Raji (cell line): ENCODE results near the gene CYP27C1.

Experiments used
- POLR2A ChIP-seq: IDR thresholded peaks from 2 replicates; pipeline ENCODE4 v1.6.1; 2011; ENCODE audit warnings: low read depth, low read length, control low read depth; ENCODE audit not compliant: insufficient read depth

Gene CYP27C1

DNA sequence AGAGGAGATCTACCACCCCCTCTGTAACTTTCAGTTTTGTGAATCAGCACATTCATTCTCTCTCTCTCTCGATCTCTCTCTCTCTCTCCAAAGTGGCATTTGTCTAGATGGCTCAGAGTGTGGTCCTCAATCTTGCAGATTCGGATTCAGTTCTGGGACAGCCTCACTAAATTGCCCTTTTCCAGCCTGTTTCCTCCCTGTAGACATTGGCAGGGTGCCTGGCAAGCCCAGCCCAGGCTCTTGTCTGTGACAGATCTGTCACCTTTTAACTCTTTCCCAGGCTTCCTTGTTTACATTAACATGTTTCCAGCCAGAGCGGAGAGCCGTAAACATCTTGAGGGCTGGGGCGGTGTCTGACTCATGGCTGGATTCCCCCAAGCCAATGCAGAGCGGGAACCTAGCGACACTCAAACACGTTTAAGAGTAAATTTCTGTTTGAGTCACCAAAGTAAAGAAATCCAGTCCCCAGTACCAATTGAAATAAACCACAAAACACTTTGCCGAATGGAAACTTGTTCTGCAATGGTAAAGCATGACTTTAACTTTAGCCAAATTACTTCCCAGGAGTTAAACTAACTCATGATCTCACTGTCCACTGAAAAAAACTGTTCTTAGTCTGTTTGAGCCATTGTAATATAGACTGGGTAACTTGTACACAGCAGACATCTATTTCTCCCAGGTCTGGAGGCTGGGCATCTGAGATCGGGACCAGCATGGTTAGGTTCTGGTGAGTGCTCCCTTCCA, 6.6 kb upstream of the CYP27C1 start:
- no peak for TF ChIP-seq POLR2A

DNA sequence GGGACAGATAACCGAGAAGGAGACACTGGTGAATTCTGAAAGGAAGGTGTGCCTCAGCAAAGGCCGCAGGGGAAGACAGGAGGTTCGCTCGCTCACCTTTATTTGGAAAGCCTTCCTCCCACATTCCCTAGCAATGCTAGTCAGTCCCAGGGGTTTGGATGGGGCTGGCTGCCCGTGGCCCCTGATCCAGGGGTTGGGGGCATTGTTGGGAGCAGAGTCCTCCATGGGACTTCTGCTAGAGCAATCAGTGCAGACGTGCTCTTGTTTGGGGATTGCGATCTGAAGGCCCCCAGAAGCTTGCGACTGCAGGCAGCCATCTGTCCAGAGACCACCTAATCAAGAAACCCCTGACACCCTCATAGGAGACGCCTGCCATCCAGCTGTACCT, 6.0 kb upstream of the CYP27C1 start:
- no peak for TF ChIP-seq POLR2A

DNA sequence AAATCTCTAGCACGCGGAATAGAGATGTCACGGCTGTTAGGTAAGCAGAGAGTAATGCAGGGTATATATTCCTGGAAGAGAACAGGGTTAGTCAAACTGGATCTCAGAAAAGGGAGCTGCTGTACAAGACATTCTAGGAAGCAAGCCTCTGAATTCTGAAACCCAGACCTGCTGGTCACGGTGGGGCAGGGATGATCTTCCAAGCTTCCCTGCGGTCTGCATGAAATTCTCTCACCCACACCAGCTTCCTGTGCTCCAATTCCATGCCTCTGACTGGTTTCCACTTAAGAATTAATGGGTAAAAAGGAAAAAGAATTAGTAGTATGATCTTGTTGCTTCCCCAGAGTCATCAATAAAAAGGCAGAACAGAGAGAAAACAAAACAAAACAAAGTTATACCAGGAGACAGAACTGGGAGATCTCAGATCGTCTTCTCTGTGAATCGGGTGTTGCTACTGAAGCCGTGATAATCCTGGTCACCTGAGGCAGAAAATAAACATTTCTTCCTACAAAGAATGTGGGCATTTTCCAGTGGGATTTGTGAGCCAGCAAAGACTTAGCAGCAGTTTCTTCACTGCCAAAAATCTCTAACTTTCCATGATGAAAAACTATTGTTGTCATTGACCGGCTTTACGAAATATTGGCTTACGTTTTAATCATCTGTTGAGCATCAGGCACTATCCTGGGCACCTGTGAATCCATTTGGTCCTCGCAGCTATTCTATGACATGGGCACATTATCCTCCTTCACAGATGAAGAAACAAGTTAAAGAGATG, 5.3 kb upstream of the CYP27C1 start:
- no peak for TF ChIP-seq POLR2A

DNA sequence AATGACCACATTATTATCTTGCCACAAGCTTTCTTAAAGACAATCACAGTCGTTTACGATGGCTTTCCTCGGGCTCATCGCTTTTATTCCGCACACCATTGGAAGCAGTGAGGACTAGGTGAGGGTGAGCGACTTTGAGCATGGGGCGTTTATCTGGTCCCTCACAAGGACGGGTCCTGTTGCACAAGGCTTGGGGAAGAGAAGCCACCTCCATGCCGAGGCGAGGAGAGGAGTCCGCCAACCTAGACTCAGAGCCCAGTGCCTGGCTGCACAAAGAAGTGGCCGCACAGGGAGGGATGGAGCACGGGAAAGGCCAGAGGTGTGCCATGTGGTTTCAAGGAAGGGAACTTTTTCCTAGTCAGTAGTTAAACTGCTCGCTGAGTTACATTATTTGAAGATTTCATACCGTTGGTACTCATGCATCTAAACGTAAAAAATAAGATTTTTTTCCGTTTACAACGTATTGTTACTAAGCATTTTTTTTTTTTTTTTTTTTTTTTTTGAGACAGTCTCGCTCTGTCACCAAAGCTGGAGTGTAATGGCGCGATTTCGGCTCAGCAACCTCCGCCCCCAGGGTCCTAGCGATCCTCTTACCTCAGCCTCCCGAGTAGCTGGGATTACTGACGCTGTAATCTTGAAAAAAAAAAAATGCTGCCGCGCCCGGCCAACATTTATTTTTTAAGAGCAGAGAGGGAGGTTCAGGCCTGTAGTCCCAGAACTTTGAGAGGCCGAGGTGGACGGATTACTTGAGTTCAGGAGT, 849 bp upstream of the CYP27C1 start:
- no peak for TF ChIP-seq POLR2A

DNA sequence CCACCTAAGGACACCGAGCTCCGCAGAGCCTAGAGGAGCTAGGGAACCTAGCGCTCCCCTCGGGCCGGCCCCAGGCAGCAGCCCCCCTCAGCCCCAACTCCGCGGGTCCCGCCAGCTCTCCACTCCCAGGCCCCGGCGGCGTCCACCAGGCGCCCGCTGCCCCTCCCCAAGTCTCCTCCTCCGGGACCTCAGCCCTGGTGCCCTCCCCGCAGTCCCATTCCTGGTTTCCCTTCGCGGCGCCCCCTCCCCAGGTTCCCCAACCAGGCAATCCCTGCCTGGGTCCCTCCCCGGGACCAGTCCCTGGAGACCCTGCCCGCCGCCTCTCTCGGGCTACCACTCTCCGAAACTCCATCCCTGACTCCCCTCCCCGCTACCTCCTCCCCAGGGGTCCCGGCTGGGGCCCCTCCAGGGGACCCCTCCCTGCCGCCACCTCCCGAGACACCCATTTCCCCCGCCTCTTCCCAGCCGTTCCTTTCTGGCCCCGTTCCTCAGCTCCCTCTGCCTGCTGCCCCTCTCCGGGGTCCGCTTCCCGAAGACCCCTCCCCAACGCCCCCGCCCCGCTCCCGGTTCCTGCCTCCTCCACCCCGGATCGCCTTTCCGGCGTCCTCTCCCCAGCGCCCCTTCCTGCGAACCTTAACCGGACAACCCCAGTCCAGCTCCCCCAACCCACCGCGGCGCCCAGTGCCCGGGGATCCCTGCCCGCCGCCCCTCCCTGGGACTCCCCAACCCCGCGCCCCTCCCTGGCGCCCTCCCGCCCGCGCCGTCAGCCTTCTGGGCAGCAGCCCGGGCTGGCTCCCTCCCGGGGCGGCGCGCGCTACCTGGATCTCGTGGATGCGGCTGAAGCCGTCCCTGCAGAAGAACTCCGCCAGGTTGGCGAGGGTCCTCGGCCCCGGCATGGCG, 678 bp downstream of the CYP27C1 start:
- TF ChIP-seq POLR2A, result no peak

DNA sequence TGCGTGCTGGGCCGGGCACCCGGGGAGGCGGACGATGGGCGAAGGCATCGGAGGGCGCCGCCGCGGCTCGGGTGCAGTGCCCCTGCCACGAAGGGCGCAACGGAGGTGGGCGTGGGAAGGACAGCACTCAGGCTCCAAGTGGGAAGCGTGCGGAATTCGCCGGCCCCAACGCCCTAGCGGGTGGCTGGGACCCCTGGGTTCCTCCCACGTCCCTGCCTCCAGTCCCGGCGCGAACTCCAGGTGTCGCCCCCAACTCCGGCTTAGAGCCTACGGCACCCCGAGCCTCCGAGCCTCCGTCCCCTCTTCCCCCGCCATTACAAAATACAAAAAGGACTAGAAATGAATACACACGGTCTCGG, 1.3 kb downstream of the CYP27C1 start:
- no peak for TF ChIP-seq POLR2A

DNA sequence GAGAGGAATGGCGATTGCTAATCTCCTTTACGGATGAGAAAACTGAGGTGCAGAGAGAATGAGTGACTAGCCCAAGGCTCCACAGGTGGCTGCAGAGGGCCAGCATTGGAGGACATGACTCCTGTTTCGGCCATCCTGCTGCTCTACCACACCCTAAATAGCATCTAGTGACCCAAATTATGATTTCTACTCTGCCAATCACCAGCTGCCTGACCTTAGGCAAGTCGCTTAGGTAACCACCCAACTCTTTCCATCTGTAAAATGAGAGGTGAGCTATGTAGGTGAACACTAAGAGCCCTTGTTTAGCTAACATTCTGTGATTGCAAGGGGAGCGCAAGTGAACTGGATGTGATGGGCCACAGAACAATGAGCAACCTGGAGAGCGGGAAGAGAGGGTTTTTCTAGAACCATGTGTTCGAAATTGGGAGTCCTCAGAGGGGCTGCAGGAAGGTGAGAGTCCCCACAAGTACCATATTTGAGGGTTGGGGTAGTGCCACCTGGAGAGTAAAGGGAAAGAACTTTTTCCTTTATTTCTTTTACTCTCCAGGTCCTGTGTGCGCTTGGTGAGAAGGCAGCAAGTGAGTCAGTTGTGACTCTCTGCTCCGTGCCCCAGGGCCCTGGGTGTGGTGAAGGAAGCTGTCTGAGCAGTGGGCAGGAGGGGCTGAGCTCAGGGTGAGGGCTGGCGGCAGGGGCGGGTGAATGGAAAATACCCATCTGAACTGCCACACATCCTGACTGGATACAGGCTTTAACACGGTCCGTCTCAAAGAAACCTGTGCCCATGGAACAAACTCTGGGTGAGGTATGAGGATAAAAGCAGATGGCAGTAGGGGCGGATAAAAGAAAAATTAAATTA, 2.4 kb downstream of the CYP27C1 start:
- no peak for TF ChIP-seq POLR2A

DNA sequence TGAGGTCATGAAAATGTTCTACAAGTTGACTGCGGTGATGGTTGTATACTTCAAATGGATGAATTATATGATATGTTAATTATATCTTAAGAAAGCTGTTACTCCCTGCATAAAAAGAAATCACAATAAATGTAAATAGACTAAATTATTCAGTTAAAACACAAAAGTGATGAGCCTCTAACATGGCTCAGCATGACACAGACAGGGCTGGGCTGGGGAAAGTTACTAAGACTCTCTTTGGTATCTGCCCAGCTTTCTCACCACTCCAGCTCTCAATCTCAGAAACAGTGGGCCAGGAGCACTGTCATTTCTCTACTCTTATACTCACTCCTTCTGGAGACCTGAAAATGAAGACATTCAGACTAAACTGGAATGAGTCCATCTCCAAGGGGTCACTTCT, 3.5 kb downstream of the CYP27C1 start:
- TF ChIP-seq POLR2A, result no peak

DNA sequence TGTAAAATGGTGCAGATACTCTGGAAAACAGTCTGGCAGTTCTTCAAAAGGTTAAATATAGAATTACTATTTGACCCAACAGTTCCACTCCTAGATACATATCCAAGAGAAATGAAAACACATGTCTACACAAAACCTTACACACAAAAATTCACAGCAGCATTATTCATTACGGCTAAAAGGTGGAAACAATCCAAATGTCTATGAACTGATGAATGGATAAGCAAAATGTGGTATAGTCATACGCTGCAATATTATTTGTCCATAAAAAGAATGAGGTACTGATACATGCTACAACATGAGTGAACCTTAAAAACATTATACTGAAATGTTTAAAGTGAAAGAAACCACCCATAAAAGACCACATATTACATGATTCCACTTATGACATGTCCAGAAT, 4.0 kb downstream of the CYP27C1 start:
- no peak for TF ChIP-seq POLR2A

DNA sequence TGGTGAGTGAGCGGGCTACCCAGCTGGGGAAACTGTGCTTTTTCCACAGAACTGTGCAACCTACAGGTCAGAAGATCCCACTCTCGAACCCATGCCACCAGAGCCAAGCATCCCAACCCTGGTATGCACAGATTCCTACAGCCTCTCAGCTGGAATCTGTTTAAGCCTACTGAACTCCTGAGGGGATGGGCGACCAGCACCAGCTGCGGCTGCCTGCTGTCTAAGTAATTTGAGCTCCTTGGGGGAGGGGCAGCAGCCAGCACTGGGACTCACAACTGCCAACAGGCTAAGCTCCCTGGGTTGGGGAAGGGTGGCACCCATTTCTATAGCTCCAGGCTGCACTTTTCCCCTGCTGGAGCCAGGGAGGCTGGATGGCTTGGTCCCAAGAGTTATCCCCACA, 11.8 kb downstream of the CYP27C1 start:
- no peak for TF ChIP-seq POLR2A

DNA sequence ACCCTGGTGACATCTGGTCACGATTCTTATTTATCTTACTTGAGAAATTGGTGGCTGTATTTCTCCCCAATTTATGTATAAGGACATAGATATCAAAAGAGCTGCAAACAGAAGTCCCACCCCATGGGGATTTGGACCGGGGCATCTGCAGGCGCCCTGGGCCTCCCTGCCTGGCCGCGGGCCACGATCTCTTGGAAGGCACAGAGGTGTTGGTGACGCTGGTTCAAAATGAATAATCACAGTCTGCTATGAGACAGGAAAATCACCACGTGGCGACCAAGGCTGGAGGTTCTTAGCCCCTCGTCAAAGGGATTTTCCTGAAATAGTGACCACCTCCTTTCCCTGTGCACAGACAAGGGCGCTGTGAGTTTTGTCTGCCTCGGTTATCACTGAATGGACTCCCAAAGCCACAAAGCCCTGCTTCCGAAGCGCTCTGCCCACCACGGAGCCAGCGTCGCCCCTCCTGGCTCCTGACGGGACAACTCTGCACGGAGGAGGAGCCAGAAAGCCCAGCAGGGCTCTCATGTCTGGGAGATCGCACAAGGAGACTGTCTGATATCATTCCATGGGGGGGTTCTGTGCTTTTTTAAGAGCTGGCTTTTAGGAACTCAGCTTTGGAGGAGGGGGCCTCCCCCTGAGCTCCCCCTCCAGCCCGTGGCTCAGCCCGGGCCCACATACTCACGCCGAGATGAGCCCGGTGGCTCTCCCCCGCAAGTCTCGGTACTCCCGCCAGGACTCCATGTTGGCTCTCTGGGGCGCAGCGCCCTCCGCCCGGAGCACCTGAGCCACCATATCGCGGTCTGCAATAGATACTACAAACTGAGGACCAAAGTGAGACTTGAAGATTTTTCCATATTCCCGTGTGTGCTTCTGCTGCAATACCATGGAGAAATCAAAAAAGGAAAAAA, 14.6 kb downstream of the CYP27C1 start:
- TF ChIP-seq POLR2A, result no peak

DNA sequence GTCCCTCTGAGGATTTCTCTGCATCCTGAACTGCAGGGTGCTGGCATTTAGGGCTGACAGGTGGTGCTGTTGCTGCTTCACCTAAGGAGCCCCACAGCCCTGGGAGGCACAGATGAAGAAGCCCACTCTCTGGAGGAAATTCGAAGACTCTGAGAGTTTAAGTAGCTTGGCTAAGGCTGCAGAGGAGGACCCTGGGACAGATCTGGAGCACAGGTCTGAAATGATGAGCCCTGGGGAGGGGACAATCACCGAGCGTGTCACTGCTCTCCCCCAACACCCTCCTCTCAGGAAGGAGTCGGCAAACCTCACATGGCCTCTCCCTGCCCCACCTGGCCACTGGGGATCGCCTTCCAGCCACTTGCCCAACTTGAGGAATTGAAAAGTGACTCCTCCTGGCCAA, 18.6 kb downstream of the CYP27C1 start:
- TF ChIP-seq POLR2A, result no peak

DNA sequence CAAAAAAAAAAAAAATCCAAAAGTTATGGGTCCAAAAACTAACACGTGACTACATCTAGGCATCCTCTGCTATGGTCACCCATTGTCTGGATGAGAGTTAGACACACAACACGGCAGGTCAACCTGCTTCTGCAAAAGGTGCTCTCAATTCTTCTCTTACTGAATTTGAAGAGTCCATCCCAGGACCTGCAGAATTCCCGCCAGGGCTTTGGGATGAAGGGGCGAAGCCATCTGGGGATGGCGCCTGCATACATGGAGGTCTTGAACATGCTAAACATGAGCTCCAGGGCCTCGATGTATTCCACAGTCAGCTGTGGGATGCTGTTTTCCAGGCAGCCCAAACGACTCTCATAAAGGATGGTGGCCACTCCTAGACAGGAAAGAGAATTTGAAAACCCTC, 19.1 kb downstream of the CYP27C1 start:
- no peak for TF ChIP-seq POLR2A
